ENCODE results near the gene G6PD. TPM values are rescaled to one million over a fixed set of nuclear protein-coding genes. Genes with fewer than 3 reads are reported as not detected.

G6PD gene
- total RNA-seq, 6 donors from 2014 or later: 50.4 to 112 (median 81.7) TPM

GRCh38 chrX:154489182-154489581, 57.5 kb downstream of the G6PD start:
- 82% methylated on average over 4 of the region's 4 CpGs; no CpG with 5 or more reads in 1 of the 2 donors for WGBS, 2 donors
- Histone ChIP-seq H3K27ac (peak overlapping the region in 3 of 4 donors; percentile 88 to 93 (median 90)), H3K27me3 (no peaks in the 10 kb centered on the region), H3K9me3 (no peaks in the 10 kb centered on the region), H3K4me3 (peak overlapping the region in 3 of 4 donors; percentile 52 to 74 (median 67)), H3K36me3 (peaks cover 0 to 13% (median 2%) of the 10 kb centered on the region in 4 donors), H3K4me1 (peaks cover 5 to 50% (median 17%) of the 10 kb centered on the region in 4 donors)
- TF ChIP-seq POLR2A (IDR thresholded peaks at IDR 0.05) (no peak), EP300 (IDR thresholded peaks at IDR 0.05) (no peak), POLR2AphosphoS5 (IDR thresholded peaks at IDR 0.05) (no peak)
- TF ChIP-seq, protein P1, sequence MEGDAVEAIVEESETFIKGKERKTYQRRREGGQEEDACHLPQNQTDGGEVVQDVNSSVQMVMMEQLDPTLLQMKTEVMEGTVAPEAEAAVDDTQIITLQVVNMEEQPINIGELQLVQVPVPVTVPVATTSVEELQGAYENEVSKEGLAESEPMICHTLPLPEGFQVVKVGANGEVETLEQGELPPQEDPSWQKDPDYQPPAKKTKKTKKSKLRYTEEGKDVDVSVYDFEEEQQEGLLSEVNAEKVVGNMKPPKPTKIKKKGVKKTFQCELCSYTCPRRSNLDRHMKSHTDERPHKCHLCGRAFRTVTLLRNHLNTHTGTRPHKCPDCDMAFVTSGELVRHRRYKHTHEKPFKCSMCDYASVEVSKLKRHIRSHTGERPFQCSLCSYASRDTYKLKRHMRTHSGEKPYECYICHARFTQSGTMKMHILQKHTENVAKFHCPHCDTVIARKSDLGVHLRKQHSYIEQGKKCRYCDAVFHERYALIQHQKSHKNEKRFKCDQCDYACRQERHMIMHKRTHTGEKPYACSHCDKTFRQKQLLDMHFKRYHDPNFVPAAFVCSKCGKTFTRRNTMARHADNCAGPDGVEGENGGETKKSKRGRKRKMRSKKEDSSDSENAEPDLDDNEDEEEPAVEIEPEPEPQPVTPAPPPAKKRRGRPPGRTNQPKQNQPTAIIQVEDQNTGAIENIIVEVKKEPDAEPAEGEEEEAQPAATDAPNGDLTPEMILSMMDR (IDR thresholded peaks at IDR 0.05): no peak
- no peak for DNase-seq
- no peak for ATAC-seq (ENCODE audit: low FRiP score in 2 of 2)

- Histone ChIP-seq H3K9me3 (no peaks in the 10 kb centered on the region), H3K36me3 (peaks cover 0 to 17% (median 2%) of the 10 kb centered on the region in 4 donors), H3K27ac (no peak overlapping the region), H3K4me1 (peaks cover 5 to 50% (median 17%) of the 10 kb centered on the region in 4 donors), H3K27me3 (no peaks in the 10 kb centered on the region), H3K4me3 (no peak overlapping the region)
- ATAC-seq (ENCODE audit: low FRiP score in 2 of 2) (no peak), DNase-seq (no peak)
- 91 to 96% methylated on average over 6 to 20 of the region's 20 CpGs for WGBS, 2 donors
- TF ChIP-seq, protein P1 (IDR thresholded peaks at IDR 0.05): no peak
- TF ChIP-seq POLR2AphosphoS5 (IDR thresholded peaks at IDR 0.05): no peak
- TF ChIP-seq POLR2A (IDR thresholded peaks at IDR 0.05): no peak
- TF ChIP-seq EP300 (IDR thresholded peaks at IDR 0.05): no peak
Measured at GRCh38 chrX:154488336-154489075, 58.1 kb downstream of the G6PD start.

GRCh38 chrX:154487518-154488290, 58.9 kb downstream of the G6PD start:
- DNase-seq: no peak

GRCh38 chrX:154486396-154487207, 60.0 kb downstream of the G6PD start, which contains the start of gene UBL4A:
TSS of gene UBL4A (minus strand) at chrX:154486615. CDS start at chrX:154486584, 31 bp downstream.
- peaks cover 0 to 17% (median 2%) of the 10 kb centered on the region in 4 donors for H3K36me3 ChIP-seq
- 57% methylated on average over 38 of the region's 95 CpGs; no CpG with 5 or more reads in 1 of the 2 donors for WGBS, 2 donors
- H3K4me3 ChIP-seq: peak within 1 kb of the TSS; percentile 44 to 81 (median 76)
- no peaks in the 10 kb centered on the region for H3K9me3 ChIP-seq
- H3K27ac ChIP-seq: peak within 1 kb of the TSS; percentile 69 to 91 (median 84)
- peaks cover 5 to 48% (median 17%) of the 10 kb centered on the region in 4 donors for H3K4me1 ChIP-seq
- DNase-seq (peak; percentile 53 to 94), ATAC-seq (ENCODE audit: low FRiP score in 2 of 2) (peak; percentile 2 to 73)
- H3K27me3 ChIP-seq: no peaks in the 10 kb centered on the region
- TF ChIP-seq, protein P1 (IDR thresholded peaks at IDR 0.05): peak in 1 of 6 experiments; percentile 7
- TF ChIP-seq EP300 (IDR thresholded peaks at IDR 0.05) (no peak), POLR2A (IDR thresholded peaks at IDR 0.05) (peak in 2 of 4 donors; percentile 27 to 60), POLR2AphosphoS5 (IDR thresholded peaks at IDR 0.05) (peak in 1 of 2 donors; percentile 23)

More at GRCh38 chrX:154487518-154488290, 58.9 kb downstream of the G6PD start:
- peak overlapping the region in 1 of 4 donors; percentile 76 for H3K4me3 ChIP-seq
- peaks cover 5 to 50% (median 17%) of the 10 kb centered on the region in 4 donors for H3K4me1 ChIP-seq
- H3K27ac ChIP-seq: peak overlapping the region in 1 of 4 donors; percentile 91
- H3K9me3 ChIP-seq: no peaks in the 10 kb centered on the region
- 90 to 93% methylated on average over 15 to 28 of the region's 28 CpGs for WGBS, 2 donors
- no peak for ATAC-seq (ENCODE audit: low FRiP score in 2 of 2)
- no peaks in the 10 kb centered on the region for H3K27me3 ChIP-seq
- H3K36me3 ChIP-seq: peaks cover 0 to 17% (median 2%) of the 10 kb centered on the region in 4 donors
- no peak for TF ChIP-seq POLR2AphosphoS5 (IDR thresholded peaks at IDR 0.05)
- TF ChIP-seq POLR2A (IDR thresholded peaks at IDR 0.05): no peak

Data from upper lobe of left lung (tissue), 6 donors.